Stimulated activated naive CD4-positive, alpha-beta T cell (primary cell): ENCODE measurements around the gene ZNF423.

ENCODE experiments used
- DNase-seq, 6 experiments: peaks; one replicate each; lab custom pipeline; 2025; lab: John Stamatoyannopoulos, UW

The ZNF423 gene

DNA sequence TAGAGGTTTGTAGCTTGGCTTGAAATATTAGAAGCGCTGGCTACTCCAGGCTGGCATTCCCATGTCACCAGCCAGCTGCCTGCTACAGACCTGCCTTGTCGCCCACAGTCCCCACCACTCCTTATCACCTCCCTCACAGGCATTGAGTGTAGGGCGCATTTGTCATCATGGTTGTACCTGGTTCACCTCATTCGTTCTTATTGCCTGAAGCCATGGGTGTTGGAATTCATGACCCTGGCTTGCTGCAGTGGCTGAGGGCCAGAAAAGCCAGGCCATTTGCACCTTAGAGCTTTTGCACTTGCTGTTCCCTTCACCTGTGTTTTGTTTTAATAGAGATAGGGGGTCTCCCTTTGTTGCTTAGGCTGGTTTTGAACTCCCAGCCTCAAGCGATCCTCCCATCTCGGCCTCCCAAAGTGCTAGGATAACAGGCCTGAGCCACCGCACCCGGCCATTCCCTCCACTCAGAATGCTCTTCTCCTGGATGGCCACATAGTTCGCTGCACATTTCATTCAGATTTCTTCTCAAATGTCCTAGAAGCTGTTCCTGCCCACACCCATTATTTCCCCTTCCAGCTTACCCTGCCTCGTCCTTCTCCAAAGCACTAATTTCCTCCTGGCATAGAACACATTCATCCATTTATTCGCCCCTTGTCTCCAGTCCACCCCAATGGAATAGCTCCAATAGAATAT, 384.7 kb downstream of the ZNF423 start:
- no peak for DNase-seq

DNA sequence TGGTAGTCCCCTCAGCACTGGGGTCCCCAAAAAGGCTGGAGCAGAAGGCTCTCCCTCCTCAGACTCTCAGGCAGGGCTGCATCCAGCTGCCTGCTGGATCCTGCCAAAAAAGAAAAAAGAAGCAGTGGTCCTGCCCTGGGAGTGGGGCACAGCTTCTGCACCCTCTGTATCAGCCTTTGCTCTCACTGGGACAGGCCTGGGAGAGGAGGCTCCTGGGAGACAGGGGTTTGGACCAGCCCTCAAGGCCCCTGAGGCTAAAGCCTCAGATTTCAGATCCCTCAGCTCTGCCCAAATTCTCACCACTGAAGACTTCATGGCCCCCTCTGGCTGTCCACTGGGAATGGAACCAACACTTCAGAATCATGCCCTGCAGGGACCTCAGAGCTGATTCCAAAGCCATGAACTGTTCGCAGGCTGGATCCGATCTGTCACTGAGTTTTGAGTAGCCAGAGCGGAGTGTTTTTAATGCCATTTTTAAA, 385.4 kb downstream of the ZNF423 start:
- DNase-seq: no peak

DNA sequence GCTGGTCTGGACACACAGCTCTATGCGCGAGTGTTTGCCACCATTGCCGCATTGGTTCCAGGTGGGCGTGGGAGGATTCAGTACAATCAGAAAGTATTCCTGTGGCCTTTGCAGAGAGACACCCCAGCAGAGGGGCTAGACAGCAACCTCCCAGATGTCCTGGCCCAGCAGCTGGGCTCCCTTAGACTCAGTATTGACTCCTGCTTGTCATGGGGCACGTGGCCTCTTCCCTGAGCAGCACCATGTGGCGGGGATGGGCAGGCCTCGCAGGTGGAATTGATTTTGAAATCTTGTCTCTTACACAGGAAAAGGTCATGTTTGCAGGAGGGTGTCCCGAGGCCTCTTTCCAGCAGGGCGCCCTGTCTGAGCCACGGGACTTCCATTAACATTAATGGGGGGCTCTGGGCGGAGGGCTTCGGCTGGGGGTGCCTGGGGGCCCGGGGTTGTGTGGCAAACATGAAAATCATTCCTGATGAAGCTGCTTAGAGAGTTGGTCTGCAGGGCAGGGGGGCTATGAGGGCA, 385.9 kb downstream of the ZNF423 start:
- DNase-seq: no peak

DNA sequence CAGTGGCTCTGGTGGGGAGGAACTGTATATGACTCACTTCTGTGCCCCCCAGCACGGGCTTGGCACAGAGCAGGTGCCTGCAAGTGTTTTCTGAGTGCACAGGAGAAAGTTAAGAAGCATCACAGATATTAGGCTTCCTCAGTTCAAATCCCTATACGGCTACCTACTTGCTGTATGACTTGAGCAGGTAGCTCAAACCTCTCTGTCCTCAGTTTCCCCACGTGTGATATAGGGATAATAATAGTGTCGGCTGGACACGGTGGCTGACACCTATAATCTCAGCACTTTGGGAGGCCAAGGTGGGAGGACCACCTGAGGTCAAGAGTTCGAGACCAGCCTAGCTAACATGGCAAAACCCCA, 386.6 kb downstream of the ZNF423 start:
- no peak for DNase-seq

DNA sequence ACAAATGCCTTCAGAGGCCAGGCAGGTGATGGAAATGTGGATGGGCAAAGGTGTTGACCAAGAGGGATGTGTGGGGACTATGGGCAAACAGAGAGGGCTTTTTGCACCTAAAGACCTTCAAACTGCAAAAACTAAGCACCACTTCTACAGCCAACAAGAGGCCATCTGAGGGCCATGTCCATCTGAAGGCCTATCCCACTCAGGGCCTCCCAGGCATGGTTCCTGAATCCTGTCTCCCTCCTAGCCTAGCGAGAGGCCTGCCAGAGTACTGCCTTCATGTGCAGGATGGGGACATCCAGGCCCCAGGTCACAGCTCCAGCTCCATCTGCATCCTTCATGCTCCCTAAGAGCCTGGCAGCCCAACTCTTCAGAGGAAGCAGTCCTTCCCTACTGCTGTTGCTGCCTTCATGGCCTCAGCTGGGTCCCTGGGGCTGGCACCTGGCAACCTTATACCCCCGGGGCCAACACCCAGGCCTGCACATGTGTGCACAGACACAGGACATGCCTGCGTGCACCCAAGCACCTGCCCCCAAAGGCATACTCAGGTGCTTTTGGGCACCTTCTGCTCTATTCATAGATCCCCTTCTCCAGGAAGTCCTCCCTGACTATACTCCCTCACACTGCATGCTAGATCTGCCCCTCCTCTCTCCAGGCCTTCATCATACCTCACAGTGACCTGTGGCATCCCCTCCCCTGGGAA, 387.2 kb downstream of the ZNF423 start:
- DNase-seq: no peak

DNA sequence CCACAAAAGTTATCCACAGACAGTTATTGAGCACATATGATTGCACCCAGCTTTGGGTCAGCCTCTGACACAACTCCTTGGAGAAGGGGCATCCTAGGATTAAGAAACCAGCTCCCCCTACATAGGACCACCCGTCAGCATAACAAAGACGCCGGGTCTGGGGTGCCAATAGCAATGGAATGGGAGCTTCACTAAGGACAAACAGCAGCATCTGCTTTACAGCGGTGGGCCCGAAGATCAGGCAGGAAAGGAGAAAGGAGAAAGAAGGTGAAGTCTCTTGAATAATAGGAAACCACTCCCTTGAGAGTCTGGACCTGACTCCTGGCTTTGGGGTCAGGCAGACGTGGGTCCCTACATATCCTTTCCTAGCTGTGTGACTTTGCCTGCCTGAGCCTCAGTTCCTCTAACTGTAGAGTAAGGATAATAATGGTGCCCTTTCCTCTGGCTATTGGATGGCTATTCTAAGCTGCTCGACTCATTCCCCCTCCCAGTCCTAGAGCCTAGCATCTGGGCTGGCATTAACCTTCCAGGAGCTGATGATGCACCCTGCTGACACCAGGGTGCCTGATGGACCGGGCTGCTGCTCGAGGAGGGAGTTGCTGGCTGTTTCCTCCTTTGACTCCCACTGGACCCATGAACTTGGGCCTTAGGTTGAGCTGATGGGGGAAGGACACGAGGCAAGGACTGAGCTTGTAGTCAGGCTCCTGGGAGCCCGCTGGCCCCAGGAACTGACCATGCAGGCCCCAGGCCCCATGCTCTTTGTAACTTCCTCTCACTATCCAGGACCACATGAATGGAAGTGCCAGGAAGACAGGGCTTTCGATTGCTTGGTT, 388.2 kb downstream of the ZNF423 start:
- DNase-seq: no peak

DNA sequence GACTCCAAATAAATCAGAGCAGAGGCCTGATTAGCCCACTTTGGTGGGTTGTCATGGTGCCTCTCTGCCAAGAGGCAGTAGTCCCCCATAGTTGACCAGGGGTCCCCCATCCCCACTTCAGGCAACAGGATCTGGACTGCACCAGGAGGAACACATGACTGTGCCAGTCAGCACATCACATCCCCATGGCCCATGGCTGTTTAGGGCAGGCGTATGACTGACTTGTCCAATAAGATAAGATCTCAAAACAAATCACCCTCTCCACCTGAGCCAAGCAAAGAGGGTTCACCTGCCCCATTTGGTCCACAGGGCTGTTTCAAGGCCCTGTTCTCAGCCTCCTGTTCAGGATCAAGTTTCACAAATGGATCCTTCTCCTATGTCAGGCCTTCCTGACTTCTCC, 389.0 kb downstream of the ZNF423 start:
- no peak for DNase-seq

DNA sequence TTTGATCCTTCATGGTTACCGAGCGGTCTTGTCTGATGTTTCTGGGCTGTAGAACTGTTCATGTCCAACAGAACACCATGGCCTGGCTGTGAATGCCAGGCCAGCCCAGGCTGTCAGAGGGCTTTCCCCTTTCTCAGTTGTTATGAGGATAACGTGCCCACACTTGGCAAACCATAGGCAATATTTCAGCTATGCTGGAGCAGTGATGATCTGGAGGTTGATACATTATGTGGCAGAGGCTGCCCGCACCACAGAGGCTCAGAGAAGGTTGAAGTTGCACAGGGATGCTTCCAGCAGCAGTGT, 389.4 kb downstream of the ZNF423 start:
- no peak for DNase-seq

DNA sequence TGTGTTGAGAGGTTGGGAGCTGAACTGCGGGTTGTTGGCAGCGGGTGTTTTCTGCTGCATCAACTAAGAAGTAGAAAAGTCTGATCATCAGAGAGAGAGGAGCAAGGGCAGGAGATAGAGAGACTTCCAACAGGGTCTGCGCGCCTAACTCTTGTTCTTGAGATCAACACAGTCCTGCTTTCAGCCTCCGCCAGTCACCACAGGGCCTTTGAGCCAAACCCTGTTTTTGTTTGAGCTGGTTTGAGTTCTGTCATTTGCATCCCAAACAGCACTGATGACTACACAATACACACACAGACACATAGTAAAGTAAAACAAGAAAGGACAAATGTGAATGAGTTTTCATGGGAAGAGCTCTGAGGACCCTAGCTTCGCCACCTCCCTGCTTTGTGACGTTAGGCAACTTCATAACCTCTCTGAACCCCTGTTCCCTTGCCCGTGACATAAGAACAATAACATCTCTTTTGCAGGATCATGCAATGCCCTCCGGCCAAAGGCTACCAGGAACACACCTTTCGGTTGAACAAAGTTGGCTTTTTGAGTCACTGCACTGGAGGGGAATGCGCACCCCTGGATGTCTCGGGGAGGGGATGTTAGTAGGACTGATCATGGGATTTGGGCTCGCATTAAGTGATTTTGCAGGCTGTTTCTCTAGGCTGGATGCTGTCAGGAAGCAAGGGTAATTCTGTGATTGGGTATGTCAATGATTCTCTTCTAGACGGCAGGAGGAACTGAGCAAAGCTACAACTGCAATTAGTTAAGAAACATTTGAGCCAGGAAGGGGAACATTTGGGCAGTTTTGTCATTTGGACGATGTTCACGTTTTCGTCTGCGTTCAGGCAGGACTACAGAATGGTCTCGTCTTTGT, 390.0 kb downstream of the ZNF423 start:
- DNase-seq: no peak

DNA sequence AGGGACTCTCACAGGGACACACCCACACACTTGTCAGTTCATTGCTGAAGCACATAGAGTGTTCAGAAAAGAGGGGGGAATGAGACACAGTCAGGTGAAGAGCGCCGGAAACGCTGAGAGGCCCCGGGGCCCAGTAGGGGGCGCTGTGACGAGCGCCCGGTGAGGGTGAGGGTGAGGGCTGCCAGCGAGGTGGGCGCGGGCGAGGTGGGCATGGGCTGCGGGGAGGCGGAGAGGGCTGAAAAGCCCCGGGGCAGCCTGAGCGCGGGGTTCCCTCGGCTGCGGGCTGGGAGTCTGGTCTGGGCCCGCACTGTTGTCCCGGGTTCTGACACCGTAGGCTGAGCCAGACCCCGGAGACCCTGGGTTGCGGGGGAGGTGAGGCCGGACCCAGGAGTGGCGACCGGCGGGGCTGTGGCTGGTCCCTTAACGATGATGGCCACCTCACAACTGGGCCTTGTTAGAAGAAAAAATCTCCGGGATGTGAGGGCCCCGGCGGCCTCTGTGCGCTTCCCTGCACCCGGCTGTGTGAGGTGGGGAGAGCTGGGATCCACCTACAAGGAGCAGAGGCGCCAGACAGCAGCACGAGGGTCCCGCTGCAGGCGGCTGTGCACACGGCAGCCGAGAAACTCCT, 390.9 kb downstream of the ZNF423 start:
- peak in 2 of 6 experiments; percentile 7 to 13 for DNase-seq

DNA sequence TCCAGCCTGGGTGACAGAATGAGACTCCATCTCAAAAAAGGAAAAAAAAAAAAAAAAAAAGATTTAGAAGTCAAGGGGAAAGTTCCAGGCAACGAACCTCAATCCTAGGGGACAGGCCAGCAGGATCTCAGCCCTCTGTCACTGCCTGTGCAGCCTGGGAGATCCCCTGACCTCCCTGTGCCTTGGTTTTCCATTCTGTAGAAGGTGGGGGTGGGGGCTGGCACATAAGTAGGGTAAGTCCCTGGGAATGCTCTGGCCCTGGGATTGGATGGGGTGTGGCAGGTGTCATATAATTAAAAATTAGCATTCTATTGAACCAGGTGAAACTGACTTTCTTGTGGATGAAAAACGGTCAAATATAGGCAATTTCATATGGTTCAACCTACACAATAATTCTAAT, 391.8 kb downstream of the ZNF423 start:
- no peak for DNase-seq

DNA sequence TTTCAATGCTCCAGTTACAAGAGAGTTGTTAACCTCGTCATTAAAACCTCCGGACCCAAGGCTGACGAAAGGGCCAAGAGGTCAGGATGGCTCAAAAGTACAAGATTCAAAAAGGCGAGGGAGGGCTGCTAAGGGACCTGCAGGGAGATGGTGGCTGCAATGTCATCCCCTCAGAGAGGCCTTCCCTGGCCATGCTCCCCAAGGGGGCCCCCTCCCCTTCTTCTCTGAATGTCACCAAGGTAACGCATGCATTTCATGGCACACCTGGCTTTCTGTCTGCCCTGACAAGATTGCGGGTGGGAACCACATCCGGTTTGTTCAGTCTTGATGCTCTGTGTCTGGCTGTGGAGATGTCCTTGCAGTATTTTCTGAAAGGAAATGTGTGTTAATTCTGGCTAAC, 392.4 kb downstream of the ZNF423 start:
- DNase-seq: peak; percentile 56 to 94 (median 80)

DNA sequence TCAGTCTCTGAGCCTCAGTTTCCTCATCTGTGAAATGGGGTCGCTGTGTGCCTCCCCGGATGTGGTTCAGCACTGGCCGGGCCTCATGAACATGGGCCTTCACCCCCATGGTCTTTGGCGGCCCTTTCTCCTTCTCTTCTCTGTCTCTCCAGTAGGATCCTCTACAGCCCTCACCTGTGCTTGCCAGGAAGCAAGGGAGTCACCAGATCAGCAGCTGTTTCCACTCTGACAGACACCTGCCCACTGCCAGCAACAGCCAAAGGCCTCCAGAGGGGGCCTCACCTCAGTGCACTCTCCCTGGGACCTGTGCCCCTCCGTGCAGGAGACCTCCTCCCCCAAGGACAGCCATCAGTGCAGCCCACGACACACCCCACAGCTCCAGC, 392.9 kb downstream of the ZNF423 start:
- peak in 3 of 6 experiments; percentile 18 to 46 (median 28) for DNase-seq

DNA sequence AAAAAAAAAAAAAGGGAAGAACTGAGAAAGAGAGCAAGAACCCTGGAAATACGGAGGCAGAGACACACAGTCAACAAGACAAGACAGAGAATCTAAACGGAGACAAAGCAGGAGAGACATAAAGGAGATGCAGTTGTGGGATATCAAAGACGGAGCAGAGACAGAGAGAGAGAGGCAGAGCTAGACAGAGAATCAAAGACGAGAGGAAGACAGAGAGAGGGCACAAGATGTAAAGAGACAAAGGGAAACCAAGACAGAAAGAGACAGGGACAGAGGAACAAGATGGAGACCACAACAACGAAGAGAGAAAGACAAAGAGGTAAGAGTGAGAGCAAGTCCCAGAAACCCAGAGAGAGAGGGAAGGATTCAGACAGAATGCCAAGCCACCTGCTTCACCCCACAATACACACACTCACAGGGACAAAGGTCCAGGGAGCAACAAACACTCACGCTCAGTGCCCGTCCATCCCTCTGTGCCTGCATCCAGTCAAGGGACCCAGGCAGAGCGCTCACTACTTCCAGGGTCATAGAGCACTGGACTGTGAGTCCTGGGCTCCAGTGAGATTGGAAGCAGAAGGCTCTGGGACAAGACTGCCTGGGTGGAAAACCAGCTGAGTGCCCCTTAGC, 393.4 kb downstream of the ZNF423 start:
- DNase-seq: peak in 3 of 6 experiments; percentile 27 to 40 (median 39)

DNA sequence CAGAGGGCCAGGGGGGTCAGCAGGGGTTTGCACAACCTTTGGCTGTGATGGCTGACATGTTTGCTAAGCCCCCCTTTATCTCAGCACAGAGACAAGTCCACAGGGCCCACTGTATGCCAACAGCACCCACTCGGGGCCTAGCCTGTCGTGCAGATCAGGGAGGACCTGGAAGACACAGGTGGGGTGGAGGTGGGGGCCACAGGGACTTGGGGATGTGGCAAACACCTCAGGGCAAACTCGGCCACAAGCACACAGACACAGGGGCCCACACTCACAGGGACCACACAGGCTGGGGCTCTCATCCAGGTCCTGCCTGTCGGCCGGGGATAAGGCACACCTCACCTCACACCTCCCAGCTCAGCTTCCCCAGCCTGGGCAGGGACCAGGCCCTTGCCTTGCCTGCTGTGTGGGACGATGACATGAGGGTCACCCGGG, 394.4 kb downstream of the ZNF423 start:
- DNase-seq: no peak

DNA sequence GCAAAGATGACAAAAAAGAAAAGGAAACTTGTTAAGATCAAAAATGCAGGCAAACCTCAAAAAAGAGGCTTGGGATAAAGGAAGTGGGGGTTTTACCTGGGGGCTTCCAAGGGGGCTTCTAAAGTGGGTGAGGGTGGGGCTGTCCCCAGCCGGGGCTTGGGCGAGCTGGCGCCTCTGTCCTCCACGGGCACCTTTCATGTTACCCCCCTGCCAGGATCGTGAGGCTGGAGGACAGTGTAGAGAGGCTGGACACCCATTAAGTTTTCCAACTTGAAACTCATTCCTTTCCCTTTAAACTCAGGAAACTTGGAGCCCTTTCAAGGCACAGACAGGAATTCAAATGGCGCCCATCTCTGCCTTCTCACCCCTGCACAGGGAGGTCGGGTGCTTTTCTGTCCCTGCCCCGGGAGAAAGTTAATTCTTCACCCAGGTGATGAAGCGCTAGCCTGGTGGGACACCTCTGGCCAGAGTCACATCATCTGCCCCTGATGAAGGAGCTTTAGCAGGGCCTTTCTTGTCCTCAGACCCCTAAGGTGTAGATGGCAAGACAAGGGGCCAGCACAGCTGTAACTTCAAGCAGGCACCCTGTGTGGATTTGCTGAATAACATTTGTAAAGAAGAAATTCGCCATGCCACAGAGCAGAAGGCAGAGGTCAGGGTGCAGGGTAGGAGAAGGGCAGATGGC, 395.0 kb downstream of the ZNF423 start:
- DNase-seq: no peak

DNA sequence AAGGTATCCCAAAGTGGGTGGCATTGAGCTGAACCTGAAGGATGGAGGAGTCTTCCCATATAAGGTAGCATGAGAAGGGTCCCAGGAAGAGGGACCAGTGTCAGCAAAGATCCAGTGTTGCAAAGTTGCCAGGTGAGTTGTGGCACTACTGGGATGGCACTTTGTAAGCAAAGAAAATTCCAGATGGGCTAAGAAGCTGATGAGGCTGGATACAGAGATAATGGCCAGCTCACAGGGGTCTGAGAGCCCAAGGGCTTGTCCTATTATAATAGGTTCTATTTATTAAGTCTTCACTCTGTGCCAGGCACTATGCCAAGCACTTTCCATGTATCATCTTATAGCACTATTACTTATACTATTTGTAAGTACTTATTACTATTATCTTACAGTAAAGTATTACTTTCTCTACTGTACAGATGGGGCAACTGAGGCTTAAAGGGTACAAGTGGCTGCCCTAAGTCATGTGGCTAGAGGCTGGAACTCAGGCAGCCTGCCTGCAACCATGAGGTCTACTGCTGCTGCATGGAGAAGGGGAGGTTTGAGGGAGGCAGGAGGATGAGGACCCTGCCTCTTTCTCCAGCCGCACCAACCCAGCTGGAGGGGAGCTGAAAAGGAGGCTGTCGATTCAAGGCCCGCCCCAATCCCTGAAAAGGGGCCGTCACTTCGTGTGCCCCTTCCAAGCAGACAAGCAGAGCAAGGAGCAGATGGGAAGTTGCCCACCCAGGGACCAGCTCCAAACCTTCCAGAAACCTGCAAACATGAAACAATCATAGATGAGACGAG, 395.8 kb downstream of the ZNF423 start:
- DNase-seq: no peak

DNA sequence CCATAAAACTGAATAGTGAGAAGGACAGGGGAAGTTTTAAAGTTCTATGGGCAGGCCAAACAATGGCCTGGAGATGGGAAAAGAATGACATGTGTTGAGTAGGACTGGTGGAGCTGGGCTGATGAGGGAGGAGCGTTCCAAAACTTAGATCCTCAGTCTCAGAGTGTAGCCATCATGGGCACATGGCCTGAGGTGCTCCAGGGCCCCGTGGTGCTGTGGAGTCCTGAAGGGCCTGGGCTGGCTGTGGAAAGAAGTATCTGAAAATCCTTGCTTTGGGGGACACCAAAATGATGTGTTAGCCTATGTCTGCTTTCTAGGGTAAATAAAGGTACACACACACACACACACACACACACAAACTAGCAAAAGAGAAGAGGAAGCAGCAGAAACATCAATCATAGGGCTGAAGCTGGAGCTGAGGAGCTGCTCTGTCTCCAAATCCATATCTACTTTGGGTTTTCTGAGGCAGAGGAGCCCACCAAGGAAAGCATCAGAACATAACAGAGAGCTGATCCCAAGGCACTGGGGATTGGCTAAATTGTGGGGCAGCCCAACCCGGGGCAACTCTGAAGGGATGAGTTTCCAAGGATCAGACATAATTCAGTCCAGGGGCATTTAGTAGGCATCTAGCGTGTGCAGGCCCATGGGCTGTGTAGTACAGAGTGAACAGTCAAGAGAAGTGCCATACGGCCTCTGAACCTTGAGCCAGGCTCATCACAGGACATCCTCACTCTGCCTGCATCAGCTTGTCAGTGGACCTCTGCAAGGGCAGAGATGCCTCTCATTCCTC, 397.1 kb downstream of the ZNF423 start:
- no peak for DNase-seq

DNA sequence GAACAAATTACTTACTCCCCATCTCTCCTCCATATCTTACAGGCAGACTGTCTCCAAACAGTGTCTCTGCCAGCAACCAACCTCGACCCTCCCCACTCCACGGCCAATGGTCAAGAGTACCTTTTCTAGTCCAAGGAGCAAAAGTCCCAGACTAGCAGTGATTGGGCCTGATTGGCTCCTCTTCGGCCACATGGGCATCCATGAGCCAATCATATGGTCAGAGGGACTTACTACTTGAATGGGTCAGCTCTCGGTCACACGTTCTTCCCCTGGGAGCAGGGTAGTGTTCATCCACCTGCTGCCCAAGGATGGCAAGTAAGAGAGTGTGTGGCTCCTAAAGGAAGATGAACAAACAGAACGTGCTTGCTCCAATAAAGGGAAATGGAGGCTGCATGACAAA, 397.7 kb downstream of the ZNF423 start:
- no peak for DNase-seq
